NCI-H2029 (cell line): ENCODE results near the gene ELMO1.

Source experiments
- DNase-seq: peaks from one replicate; lab custom pipeline; 2025; lab: John Stamatoyannopoulos, UW

The ELMO1 gene

DNA sequence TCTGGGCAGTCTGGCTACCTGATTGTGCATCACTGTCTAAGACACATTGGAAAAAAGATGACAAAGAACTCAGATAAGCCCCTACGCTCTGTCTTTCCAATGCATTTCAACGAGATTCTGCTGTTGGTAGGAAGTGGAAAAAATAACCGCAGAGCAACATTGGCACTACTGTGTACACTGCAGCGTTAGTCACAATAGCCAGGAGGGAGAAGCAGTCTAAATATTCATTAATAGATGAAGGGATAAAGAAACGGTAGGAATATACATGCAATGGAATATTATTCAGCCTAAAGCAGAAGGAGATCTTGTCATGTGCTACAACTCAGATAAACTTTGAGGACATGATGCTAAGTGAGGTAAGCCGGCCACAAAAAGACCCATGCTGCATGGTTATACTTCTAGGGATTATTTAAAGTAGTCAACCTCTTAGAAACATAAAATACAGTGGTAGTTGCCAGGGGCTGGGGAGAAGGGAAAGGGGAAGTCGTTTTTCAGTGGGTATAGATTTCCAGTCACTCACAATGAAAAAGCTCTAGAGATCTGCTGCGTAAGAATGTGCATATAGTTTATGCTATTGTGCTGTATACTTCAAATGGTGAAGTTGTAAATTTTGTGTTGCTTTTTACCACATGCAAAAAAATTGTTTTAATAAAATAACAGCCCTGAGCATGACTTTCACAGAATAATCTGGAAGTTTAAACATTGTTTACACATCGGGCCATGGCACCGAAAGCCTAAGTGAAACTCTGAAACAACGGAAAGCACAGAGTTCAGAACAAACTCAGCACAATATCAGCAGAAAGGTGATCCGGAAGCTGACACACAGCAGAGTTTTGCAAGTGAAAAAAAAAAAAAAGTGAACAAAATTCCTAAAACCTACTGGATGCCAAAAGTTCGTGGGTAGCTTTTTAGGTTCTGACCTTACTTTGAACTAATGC lies 40.1 kb downstream of the ELMO1 start:
- DNase-seq, result no peak

DNA sequence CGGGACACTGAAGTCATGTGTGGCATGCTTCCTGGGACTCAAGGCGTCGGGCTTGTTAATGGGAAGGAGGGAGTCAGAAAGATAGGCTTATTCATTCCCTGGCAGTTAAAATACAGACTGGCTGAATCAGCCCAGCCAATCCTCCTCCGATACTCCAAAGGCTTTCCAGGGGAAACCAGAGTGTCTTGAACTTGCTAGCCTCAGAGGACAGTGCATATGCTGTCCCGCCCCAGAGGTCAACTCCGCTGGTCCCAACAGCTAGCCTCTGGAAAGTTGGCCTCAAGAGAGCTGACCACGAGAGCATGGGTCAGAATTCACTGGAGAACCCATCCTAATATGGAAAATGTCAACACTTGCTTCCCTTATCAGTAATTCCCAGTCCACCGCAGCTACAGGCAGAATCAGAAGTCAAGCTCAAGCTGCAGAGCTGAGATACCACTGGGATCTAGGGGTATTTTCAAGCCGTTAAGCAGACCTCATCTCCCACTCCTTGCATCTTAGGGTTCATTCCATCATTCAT lies 43.0 kb downstream of the ELMO1 start:
- no peak for DNase-seq

DNA sequence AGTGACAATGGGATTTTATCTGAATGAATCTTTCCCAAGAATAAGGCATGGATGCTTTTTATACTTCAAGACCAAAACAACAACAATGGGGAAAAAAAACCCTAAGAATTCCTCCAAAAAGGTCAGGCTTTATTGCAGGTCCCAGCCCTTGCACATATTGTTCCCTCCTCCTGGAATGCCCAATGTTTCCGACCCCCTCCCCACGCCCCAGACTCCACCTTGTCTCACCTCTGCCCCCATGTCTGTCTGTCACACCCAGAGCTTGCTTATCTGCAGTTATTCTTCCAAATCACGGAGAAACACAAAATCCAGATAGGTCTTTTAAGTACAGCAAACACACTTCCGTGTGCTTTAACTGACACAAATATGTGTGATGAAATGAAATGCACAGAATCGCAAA lies 43.5 kb downstream of the ELMO1 start:
- DNase-seq, result no peak

DNA sequence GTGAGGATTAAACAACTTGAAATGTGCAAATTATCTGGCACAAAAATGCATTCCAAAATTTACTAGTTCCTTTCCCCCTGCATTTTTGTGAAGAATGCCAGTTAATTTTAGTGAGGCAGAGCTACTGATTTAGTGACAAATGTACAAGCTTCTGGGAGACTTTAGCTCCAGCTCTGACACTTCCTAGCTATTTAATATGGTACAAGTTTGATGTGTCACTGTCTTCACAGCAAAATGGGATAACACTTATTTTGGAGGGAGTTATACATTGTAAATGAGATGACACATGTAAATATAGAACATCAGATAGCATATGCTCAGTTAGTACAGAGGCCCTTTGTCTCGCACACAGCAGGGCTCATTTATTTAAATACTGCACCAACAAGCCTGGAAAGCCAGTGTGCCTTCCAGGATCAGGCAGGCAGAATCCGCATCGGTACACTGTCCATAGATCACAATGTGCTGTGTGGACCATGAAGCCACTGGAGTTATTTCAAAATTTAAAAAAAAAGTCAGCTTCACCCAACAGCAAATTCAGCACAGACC lies 48.7 kb downstream of the ELMO1 start:
- DNase-seq, result no peak

DNA sequence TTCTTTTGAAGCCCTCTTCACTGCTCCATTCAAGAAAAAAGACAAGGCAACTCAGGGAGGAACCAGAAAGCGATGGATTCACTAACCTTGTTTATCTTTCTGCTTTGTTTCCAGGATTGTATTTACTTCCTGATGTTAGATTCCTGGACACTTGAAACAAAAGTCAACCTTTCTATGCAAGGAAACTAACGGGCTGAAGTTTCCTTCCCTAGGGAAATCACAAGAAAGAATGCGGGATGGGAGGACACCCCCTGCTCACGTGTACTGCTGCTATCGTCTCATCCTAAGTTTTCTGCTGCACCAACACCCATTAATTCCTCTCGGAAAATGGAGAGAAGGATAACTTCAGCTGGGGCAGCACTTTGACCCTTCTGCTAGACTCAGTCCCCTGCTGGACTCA lies 50.3 kb downstream of the ELMO1 start:
- DNase-seq, result no peak

DNA sequence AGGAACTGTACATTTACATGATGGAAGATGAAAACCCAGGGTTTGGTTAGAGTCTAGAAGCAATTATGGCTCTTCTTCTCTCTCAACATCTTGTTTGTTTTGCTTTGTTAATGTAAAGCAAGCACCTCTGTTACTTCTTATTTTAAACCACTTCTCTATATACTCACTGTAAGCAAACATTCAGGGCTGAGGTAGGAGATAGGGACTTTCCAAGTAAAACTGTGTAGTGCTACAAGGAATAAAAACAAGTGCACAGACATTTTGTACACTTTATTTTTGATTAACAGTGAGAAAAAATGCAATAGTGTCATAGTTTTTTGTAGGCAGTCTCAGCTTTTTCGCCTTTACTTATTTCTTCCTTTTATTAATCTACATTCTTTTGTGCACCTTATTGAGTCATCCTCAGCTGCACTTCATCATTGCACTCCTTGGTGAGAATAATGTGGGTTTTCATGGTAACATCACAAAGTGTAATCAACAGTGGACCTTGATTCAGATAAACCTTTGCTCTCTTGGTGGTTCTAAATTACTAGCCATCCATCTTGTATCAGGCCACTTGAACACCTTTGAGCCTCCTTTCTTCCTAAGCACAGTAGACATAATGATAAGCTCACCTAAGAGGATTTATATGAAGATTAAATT lies 52.9 kb downstream of the ELMO1 start:
- no peak for DNase-seq

DNA sequence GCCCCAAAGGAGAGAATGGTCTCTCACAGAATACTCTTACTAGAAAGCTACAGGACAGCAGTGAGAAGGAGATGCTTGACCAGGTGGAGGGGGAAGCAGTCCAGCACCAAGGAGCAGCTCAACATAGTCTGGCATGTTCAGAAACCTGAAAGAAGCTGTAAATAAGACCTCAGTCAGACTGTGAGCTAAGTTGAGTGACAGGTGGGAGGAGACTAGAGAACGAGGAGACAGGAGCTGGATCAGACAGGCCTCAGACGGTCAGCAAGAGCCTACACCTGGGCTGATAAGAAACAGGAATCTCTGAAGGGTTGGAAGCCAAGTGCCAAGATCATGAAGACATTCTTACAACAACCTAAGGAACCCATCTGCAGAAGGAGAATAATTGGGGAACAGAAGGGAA lies 54.5 kb downstream of the ELMO1 start:
- DNase-seq, result no peak

DNA sequence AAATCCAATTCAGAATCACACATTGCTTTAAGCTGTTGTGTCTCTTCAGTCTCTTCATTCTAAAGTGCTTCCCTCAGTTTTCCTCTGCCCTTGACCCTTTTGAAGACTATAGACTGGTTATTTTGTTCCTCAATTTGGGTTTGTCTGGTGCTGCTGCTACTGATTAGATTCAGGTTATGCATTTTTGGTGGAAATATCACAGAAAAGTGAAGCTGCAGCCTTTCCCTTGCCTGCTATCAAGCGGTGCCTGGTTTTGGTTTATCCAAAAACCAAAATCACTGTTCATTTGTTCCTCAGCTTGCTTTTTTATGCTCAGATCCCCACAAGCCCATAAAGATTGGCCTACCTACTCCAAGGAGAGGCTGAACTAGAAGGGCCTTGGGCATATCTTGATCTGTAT lies 55.2 kb downstream of the ELMO1 start:
- DNase-seq, result no peak

DNA sequence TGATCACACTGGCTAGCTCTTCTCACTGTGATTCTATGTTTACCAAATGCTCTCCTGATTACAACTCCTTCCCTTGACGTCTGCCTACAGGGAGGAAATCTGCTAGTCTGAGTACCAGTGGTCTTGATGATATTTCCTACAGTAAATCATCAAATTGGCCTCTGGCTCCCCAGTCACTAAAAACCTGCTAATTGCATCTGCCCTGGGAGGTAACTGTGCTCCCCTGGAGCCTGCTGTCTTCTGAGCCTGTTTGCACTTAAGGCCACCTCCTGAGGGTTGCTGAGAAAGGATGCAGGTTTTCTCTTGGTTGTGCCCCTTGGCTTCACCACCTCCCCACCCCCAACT lies 56.0 kb downstream of the ELMO1 start:
- no peak for DNase-seq

DNA sequence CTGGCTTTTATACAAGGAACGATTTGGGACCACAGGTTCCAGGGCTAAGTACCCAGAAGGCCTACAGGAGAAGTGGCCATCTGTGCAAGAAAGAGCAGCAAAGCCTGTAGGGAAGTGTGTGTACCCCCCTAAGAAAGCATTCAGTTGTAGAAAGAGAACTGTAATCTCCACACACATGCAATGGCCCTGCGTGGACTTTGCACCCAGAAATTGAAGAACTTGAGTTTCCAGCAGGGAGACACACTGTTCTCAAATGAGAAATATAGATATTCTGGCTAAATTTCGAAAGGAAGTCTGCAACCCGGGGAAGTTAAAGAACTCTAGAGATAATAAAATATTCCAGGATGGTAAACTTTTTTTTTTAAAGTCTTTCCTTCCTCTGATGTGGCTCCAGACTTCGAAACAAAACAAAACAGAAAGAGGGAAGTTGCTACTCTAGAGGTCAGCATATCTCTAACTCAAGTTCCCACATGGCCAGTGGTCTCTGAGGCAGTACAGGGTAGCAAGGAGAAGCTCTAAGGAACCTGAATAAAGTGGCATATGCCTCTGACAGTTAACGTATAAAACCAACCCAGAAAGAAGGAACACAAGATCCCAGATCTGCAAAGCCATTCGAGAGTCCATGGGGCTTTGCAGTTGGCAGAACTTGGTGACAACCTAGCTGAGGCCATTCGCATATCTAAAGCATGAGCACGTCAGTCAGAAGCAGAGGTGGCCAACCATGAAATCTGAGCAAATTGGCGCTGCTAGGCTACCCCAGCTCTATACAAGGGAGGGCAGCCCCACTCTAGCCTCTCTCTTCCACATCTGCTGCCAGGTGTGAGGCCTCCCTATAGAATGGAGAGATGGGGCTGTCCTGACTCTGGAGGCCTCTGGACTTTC lies 56.6 kb downstream of the ELMO1 start:
- DNase-seq, result no peak

DNA sequence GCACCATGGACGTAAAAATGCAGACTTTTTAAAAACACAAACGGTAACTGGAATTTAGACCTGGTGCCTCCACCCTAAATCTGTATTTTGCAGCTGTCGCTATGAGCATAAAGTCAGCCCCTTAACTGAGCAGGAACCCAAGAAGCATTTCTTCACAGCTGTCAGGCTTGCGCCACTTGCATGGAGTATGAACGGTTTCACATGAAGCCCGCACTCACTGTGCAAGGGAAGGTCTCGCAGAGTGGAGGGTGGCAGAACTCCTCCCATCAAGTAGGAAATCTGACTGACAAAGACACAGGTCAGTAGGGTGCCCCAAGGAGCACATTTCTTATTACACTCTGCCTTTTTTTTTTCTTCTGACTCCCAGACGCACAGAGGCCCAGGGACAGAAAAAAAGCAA lies 58.5 kb downstream of the ELMO1 start:
- no peak for DNase-seq

DNA sequence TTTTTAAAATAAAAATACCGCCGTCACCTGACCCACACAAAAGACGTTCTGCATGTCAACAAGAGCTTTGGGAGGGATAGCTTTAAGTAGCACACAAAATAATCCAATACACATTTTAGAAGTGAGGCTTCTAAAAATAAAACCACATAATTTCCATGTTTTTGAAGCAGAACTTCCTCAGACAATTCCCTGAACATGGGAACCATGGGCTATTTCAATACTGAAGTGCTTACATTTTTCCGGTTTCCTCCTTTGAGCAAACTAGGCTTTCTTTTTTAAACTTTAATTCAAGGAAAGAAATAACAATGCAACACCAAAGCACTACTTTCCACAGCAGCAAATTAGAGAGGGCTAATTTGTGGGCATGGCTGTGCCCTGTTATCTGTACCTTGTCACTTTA lies 59.9 kb downstream of the ELMO1 start:
- no peak for DNase-seq

DNA sequence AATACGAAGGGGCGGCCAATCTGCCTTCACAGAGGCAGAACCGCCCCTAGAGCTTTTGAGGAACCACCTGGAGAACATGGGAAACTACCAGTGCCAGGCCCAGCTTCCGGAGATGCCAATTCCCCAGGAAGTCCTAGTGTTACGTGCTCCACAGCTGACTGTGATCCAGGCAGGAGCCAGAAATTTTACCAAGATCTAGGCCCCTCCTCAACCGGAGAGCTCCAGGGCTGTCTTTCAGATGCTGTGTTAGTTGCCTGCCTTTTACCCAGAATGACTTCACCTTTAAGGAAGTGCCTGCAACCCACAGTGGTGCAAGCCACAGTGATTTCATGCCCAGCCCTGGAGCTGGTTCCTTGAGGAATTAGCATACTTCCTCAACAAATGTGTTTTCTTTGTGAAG lies 62.9 kb downstream of the ELMO1 start:
- no peak for DNase-seq

DNA sequence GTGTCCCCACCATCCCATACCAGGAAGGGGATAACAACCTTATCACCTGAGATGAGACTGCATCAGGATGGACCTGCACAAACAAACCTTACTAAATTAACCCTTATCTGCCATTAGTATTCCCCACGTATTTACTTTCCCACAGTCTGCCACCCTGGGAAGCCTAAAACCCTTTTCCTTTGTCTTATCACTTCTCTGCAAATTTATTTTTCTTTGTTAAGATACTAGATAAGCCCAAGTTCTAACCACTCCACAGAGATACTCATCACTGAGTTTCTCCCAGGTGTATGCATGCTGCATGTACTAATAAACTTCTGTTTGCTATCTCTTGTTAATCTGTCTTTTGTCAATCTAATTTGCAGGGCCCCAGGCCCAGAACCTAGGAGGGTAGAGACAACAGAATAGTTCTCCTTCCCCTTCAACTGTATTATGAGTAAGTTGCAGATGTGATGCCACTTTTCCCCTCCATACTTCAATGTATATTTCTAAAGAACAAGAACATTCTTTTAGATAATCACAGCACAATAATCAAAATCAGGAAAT lies 66.0 kb downstream of the ELMO1 start:
- DNase-seq, result no peak

DNA sequence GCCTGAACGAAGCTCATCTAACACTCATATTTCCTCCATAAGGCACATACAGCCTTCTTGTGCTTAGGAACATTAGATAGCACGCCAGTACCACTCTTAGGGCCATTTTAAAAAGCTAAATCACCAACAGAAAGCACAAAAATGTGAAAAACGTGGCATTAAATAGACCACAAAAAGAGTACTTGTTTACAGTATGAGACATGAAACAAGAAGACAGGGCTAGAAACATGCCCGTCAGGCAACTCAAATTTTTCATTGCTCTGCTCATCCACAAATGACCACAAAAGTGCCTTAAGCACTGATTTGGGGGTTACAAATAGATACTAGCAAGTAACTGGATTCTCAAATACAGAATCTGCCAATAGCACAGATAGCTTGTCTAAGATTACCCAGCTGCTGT lies 67.8 kb downstream of the ELMO1 start:
- no peak for DNase-seq

DNA sequence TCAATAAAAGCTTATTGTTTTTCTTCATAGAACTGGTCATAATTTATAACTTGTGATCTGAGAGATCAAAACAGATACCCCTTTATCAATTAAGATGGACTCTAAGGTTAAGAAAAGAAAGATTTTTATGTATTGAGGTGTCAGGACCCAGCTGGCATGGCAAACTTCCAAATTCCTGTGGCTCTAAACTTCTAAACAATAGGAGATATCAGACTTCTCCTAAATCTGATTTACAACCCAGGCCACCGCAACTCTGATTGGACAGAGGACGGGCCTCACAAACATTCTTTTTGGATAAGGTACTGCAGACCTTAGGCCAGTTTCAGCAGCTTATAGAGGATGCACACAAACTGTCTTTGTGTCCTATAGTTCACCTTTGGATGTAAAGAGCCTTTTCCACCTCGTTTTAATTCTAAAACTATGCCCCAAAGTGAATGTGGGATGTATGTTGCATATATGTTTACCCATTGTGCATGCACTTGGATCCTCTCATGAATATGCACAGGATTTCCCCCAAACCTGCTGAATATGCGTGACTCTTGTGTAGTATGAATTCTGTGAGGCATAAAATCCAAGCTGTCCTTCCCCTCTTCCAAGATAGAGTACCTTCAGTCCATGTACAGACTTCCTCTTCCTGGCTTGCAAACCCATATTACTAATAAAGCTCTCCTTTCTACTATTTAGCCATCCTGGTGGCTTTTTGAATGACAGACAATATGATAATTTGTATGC lies 69.0 kb downstream of the ELMO1 start:
- DNase-seq, result no peak

DNA sequence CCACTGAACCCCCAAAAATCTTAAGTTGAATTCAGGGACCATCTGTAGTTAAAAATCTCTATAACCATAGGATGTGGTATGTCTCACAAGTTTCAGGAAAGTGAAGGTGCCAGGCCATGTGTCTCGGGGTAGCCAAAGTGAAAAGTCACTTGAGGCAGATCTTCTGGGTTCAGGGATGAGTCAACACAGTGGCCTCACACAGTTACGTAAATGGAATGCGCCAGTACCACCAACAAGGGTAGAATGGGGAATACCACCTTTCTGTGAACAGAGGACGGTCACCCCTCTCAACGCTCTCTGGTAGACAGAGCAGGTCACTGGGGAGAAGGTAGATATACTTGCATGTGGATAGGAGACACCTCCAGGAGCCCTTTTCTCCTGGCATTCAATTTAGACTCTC lies 71.4 kb downstream of the ELMO1 start:
- no peak for DNase-seq

DNA sequence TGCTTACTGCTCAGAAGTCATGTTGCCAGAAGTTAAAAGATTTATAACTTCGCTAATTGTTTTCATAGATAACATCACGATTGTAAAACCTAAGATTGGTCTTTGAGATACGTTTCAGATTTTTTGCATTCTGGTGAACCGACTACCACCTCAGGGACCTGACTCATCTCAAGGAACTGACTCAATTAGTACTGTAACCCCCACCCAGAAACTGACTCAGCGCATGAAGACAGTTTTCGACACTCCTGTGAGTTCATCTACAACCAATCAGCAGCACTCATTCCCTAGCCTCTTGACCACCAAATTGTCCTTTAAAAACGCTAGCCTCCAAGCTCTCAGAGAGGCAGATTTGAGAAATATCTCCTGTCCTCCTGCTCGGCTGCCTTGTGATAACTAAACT lies 72.3 kb downstream of the ELMO1 start:
- DNase-seq, result no peak

DNA sequence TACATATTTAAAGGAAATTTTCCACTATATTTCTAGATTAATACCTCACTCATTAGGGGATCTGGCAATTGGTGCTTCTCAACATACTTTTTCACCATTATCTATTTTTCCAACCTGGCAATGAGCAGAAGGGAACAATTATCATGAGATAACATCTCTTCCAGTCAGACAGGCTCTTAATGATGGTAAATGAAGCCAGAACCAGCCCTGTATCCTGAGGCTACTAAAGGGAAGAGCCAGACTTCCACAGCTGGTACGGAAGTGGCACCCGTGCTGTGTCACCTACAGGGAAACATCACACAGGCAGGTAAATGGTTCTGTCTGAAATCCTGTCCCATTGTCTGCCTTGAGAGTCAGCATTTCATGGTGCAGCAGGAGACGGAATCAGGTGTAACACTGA lies 75.9 kb downstream of the ELMO1 start:
- no peak for DNase-seq

DNA sequence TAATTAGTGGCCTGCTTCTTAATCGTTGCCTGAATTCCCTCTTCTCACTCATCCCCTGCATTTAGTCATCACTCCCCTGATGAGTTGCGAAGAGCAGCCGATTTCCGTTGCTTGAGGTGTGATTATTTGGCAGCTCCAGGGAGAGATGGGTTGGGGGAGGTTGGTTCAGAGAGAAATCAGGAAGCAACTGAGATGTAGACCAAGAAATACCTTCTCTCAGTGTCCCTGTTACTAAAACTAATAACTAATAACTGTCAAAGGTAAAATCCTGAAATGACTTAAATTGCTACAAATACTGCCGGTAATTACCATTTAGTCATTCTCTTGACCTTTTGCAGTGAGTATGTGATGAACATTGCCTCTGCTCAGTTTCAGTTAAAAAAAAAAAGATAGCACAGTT lies 76.9 kb downstream of the ELMO1 start:
- no peak for DNase-seq

DNA sequence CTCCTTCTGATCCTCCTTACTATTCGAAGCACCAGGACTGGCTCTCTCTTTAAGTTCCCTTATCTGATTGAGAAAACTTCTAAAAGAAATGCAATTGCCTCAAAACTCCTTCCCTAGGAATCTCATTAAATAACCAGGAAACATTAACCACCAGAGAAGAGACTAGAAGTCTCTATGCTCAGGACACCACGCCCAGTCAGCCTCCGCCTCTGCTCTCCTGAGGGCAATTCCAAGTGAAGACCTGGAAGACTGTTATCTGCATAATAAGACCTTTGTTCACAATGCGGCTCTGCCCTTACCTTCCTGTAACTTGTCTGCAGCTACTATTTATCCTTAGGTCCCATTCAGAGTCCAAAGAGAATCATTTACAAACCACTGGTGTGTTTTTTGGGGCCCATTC lies 78.8 kb downstream of the ELMO1 start:
- no peak for DNase-seq
